Tibial nerve (tissue), 4 donors: ENCODE results near the gene CDH4. TPM values are rescaled to one million over a fixed set of nuclear protein-coding genes. Genes with fewer than 3 reads are reported as not detected.

Experiments used
- DNase-seq, 2 donors: peaks; one replicate each; pipeline ENCODE4 v3.0.0-alpha.2; 2019; ENCODE audit warnings: low spot score in 2 of 2
- H3K27ac ChIP-seq, 4 donors: fragments of 200-600 bp; sonication (generic) in 3 of 4; one replicate each; pipeline ENCODE4 v1.5.1; 2017 to 2019; ENCODE audit warnings: mild to moderate bottlenecking in 1 of 4
- H3K27me3 ChIP-seq, 2 donors: fragments of 200-600 bp; sonication (generic) in 1 of 2; one replicate each; pipeline versions ENCODE4 v1.5.1 to v1.6.0; 2017 to 2019
- H3K36me3 ChIP-seq, 3 donors: fragments of 200-600 bp; sonication (generic); one replicate each; pipeline ENCODE4 v1.5.1; 2018 to 2019
- H3K4me1 ChIP-seq, 4 donors: fragments of 200-600 bp; sonication (generic) in 3 of 4; one replicate each; pipeline ENCODE4 v1.5.1; 2017 to 2019
- H3K4me3 ChIP-seq, 4 donors: fragments of 200-600 bp; sonication (generic) in 3 of 4; one replicate each; pipeline ENCODE4 v1.5.1; 2017 to 2019; ENCODE audit warnings: mild to moderate bottlenecking in 1 of 4, moderate library complexity in 1 of 4
- H3K9me3 ChIP-seq, 4 donors: fragments of 200-600 bp; sonication (generic) in 3 of 4; one replicate each; pipeline ENCODE4 v1.5.1; 2017 to 2019
- EP300 ChIP-seq, 2 donors: sonication (generic); formaldehyde crosslinking; IDR thresholded peaks; one replicate each; pipeline ENCODE4 v1.6.1; 2017; ENCODE audit warnings: antibody characterized with exemption in 2 of 2, mild to moderate bottlenecking in 1 of 2
- POLR2A ChIP-seq, 2 donors: fragments of 450-650 bp; IDR thresholded peaks; one replicate each; pipeline ENCODE4 v1.6.1; 2017; ENCODE audit warnings: antibody characterized with exemption in 2 of 2, mild to moderate bottlenecking in 2 of 2, moderate library complexity in 2 of 2
- WGBS, 2 donors: methylation state at CpG; one replicate each; pipeline ENCODE4 v1.1.5; 2018; 5-methylcytosine and 5-hydroxymethylcytosine counted together
- total RNA-seq, 4 donors: library from RNA; depleted of rRNA; stranded (reverse); fragments of >200 nt; gene quantifications; one replicate each; pipeline ENCODE4 v1.1.0, GENCODE V29; 2016
- TF ChIP-seq, protein P1 (sequence below), 5 experiments: fragments of 200-600 bp in 3 of 5; fragments of 450-650 bp in 2 of 5; sonication (generic) in 3 of 5; IDR thresholded peaks; one replicate each; pipeline ENCODE4 v1.5.1; 2016 to 2019; ENCODE audit warnings: antibody characterized with exemption in 5 of 5, mild to moderate bottlenecking in 3 of 5, moderate library complexity in 2 of 5

CDH4 gene
- total RNA-seq, 4 donors from 2014 or later, result 0.78 to 2.3 (median 1.0) TPM

DNA sequence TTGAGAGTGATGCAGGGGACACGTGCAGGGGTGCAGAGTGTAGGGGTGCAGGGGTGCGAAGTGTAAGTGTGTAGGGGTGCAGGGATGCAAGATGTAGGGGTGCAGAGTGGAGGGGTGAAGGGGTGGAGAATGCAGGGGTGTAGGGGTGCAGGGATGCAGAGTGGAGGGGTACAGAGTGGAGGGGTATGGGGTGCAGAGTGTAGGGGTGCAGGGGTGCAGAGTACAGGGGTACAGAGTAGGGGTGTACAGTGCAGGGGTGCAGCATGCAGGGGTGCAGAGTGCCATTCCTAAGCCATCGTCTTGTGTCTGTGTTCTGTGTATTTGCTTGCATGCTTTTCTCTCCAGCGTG, 468.3 kb downstream of the CDH4 start:
- Histone ChIP-seq H3K9me3 (peaks cover 0 to 18% (median 3%) of the 10 kb centered on the region in 4 donors), H3K27ac (no peak overlapping the region), H3K4me1 (no peaks in the 10 kb centered on the region), H3K36me3 (no peaks in the 10 kb centered on the region), H3K4me3 (no peak overlapping the region), H3K27me3 (no peaks in the 10 kb centered on the region)
- DNase-seq, result no peak
- 53 to 67% methylated on average over 4 of the region's 4 CpGs for WGBS, 2 donors
- no peak for TF ChIP-seq EP300 (IDR thresholded peaks at IDR 0.05)
- TF ChIP-seq, protein P1, sequence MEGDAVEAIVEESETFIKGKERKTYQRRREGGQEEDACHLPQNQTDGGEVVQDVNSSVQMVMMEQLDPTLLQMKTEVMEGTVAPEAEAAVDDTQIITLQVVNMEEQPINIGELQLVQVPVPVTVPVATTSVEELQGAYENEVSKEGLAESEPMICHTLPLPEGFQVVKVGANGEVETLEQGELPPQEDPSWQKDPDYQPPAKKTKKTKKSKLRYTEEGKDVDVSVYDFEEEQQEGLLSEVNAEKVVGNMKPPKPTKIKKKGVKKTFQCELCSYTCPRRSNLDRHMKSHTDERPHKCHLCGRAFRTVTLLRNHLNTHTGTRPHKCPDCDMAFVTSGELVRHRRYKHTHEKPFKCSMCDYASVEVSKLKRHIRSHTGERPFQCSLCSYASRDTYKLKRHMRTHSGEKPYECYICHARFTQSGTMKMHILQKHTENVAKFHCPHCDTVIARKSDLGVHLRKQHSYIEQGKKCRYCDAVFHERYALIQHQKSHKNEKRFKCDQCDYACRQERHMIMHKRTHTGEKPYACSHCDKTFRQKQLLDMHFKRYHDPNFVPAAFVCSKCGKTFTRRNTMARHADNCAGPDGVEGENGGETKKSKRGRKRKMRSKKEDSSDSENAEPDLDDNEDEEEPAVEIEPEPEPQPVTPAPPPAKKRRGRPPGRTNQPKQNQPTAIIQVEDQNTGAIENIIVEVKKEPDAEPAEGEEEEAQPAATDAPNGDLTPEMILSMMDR (IDR thresholded peaks at IDR 0.05), result no peak
- TF ChIP-seq POLR2A (IDR thresholded peaks at IDR 0.05), result no peak

DNA sequence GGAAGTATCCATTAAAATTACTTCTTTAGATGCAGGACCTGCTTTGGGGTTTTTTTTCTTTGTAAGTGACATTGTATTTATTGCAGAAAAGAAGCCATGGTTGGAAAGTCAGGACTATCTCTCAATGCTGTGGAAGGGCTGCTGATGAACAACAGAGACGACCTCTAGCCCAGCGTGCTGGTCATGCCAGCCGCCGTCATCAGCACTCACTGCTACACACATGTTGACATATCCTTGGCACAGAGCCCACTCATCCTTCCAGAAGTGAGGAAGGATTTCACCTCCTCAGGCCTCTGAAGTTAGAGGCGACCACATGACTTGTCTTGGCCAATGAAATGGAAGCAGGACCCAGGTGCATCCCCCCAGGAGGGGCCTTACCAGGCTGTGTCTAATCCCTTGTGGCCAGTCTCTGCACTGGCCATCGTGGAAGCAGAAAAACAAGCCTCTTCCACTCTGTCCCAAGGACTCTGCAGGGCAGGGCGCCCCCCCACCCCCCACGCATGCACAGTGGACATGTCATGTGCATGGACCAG, 470.2 kb downstream of the CDH4 start:
- H3K4me3 ChIP-seq, result no peak overlapping the region
- no peaks in the 10 kb centered on the region for H3K27me3 ChIP-seq
- no peak overlapping the region for H3K27ac ChIP-seq
- 68 to 72% methylated on average over 8 of the region's 8 CpGs for WGBS, 2 donors
- no peaks in the 10 kb centered on the region for H3K9me3 ChIP-seq
- H3K4me1 ChIP-seq, result no peaks in the 10 kb centered on the region
- no peak for DNase-seq
- H3K36me3 ChIP-seq, result no peaks in the 10 kb centered on the region
- TF ChIP-seq, protein P1 (IDR thresholded peaks at IDR 0.05), result no peak
- TF ChIP-seq POLR2A (IDR thresholded peaks at IDR 0.05) (no peak), EP300 (IDR thresholded peaks at IDR 0.05) (no peak)

- Histone ChIP-seq H3K9me3 (no peaks in the 10 kb centered on the region), H3K27me3 (no peaks in the 10 kb centered on the region), H3K4me3 (no peak overlapping the region), H3K4me1 (no peaks in the 10 kb centered on the region), H3K27ac (no peak overlapping the region), H3K36me3 (no peaks in the 10 kb centered on the region)
- 73 to 80% methylated on average over 9 to 12 of the region's 12 CpGs for WGBS, 2 donors
- TF ChIP-seq EP300 (IDR thresholded peaks at IDR 0.05) (no peak), POLR2A (IDR thresholded peaks at IDR 0.05) (no peak)
- TF ChIP-seq, protein P1 (IDR thresholded peaks at IDR 0.05), result no peak
- DNase-seq, result no peak
These were observed 471.6 kb downstream of the CDH4 start for GRCh38 chr20:61723529-61724257.

GRCh38 chr20:61724376-61724775, 472.3 kb downstream of the CDH4 start:
- Histone ChIP-seq H3K4me3 (no peak overlapping the region), H3K27ac (no peak overlapping the region), H3K27me3 (no peaks in the 10 kb centered on the region), H3K36me3 (no peaks in the 10 kb centered on the region), H3K9me3 (no peaks in the 10 kb centered on the region), H3K4me1 (no peaks in the 10 kb centered on the region)
- DNase-seq, result no peak
- TF ChIP-seq, protein P1 (IDR thresholded peaks at IDR 0.05), result peak in 2 of 5 experiments; percentile 8 to 12
- TF ChIP-seq POLR2A (IDR thresholded peaks at IDR 0.05), result no peak
- no peak for TF ChIP-seq EP300 (IDR thresholded peaks at IDR 0.05)
- 0 to 6% methylated on average over 4 of the region's 4 CpGs for WGBS, 2 donors

DNA sequence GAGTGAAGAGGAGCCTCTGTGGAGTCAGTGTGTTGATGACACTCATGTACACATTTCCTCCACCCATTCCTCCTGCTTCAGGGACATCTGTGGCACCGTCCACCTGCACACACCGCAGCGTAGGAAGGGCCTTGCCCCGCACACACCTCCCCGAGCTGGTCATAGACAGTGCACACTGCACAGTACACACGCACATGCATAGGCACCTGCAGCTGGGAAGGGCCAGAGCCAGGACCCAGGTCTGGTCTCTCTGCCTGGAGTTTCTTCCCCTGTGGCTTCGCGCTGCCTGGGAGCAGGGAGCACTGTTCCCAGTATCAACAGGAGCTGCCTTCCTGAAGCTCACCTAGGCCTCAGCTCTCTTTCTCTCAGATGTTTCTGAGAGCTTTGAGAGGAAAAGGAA, 473.1 kb downstream of the CDH4 start:
- Histone ChIP-seq H3K36me3 (no peaks in the 10 kb centered on the region), H3K4me3 (no peak overlapping the region), H3K27ac (no peak overlapping the region), H3K9me3 (no peaks in the 10 kb centered on the region), H3K4me1 (no peaks in the 10 kb centered on the region), H3K27me3 (no peaks in the 10 kb centered on the region)
- no peak for DNase-seq
- WGBS, 2 donors, result 91 to 100% methylated on average over 8 of the region's 8 CpGs
- no peak for TF ChIP-seq EP300 (IDR thresholded peaks at IDR 0.05)
- TF ChIP-seq, protein P1 (IDR thresholded peaks at IDR 0.05), result no peak
- TF ChIP-seq POLR2A (IDR thresholded peaks at IDR 0.05), result no peak
